Measurements from ENCODE around the gene EID2. TPM values are rescaled to one million over a fixed set of nuclear protein-coding genes. Genes with fewer than 3 reads are reported as not detected.

The EID2 gene
- polyA plus RNA-seq, 3 donors from 2014 or later: 22.1 to 24.9 (median 22.6) TPM

- H3K36me3 Mint-ChIP-seq: no peaks in the 10 kb centered on the region
- peaks cover 7 to 8% of the 10 kb centered on the region in 2 donors for H3K4me1 Mint-ChIP-seq
- no peaks in the 10 kb centered on the region for H3K9me3 Mint-ChIP-seq
- no peaks in the 10 kb centered on the region for H3K27me3 Mint-ChIP-seq (ENCODE audit: low read depth in 3 of 3)
- no peak for DNase-seq
- H3K4me3 Mint-ChIP-seq: no peak overlapping the region
- no peak overlapping the region for H3K27ac Mint-ChIP-seq
Observed at GRCh38 chr19:39553082-39553652, 13.2 kb upstream of the EID2 start.

- H3K4me3 Mint-ChIP-seq: no peak overlapping the region
- no peak overlapping the region for H3K27ac Mint-ChIP-seq
- no peaks in the 10 kb centered on the region for H3K9me3 Mint-ChIP-seq
- no peak for DNase-seq
- no peaks in the 10 kb centered on the region for H3K36me3 Mint-ChIP-seq
- H3K4me1 Mint-ChIP-seq: no peaks in the 10 kb centered on the region
- H3K27me3 Mint-ChIP-seq (ENCODE audit: low read depth in 3 of 3): no peaks in the 10 kb centered on the region
Observed at GRCh38 chr19:39550197-39550596, 10.2 kb upstream of the EID2 start.

GRCh38 chr19:39546599-39546998, 6.6 kb upstream of the EID2 start:
- peaks cover 0 to 8% (median 2%) of the 10 kb centered on the region in 3 donors for H3K27me3 Mint-ChIP-seq (ENCODE audit: low read depth in 3 of 3)
- peaks cover 9% of the 10 kb centered on the region in 2 donors for H3K4me1 Mint-ChIP-seq
- no peak overlapping the region for H3K27ac Mint-ChIP-seq
- no peaks in the 10 kb centered on the region for H3K9me3 Mint-ChIP-seq
- H3K4me3 Mint-ChIP-seq: no peak overlapping the region
- H3K36me3 Mint-ChIP-seq: no peaks in the 10 kb centered on the region
- DNase-seq: no peak

- peaks cover 17 to 20% of the 10 kb centered on the region in 2 donors for H3K4me1 Mint-ChIP-seq
- no peak for DNase-seq
- no peak overlapping the region for H3K4me3 Mint-ChIP-seq
- H3K27ac Mint-ChIP-seq: no peak overlapping the region
- H3K9me3 Mint-ChIP-seq: no peaks in the 10 kb centered on the region
- H3K27me3 Mint-ChIP-seq (ENCODE audit: low read depth in 3 of 3): peaks cover 7 to 18% (median 8%) of the 10 kb centered on the region in 3 donors
- H3K36me3 Mint-ChIP-seq: no peaks in the 10 kb centered on the region
Observed at GRCh38 chr19:39544911-39545310, 5.0 kb upstream of the EID2 start.

- peaks cover 9 to 19% (median 9%) of the 10 kb centered on the region in 3 donors for H3K27me3 Mint-ChIP-seq (ENCODE audit: low read depth in 3 of 3)
- H3K9me3 Mint-ChIP-seq: no peaks in the 10 kb centered on the region
- H3K4me3 Mint-ChIP-seq: no peak overlapping the region
- no peak for DNase-seq
- no peak overlapping the region for H3K27ac Mint-ChIP-seq
- H3K36me3 Mint-ChIP-seq: no peaks in the 10 kb centered on the region
- peaks cover 20 to 24% of the 10 kb centered on the region in 2 donors for H3K4me1 Mint-ChIP-seq
Observed at GRCh38 chr19:39544226-39544903, 4.4 kb upstream of the EID2 start.

- no peaks in the 10 kb centered on the region for H3K36me3 Mint-ChIP-seq
- H3K9me3 Mint-ChIP-seq: no peaks in the 10 kb centered on the region
- H3K27ac Mint-ChIP-seq: no peak overlapping the region
- DNase-seq: no peak
- no peak overlapping the region for H3K4me3 Mint-ChIP-seq
- peaks cover 9 to 19% (median 11%) of the 10 kb centered on the region in 3 donors for H3K27me3 Mint-ChIP-seq (ENCODE audit: low read depth in 3 of 3)
- H3K4me1 Mint-ChIP-seq: peaks cover 27 to 33% of the 10 kb centered on the region in 2 donors
Observed at GRCh38 chr19:39543477-39543857, 3.5 kb upstream of the EID2 start.

GRCh38 chr19:39542206-39542605, 2.2 kb upstream of the EID2 start:
- no peaks in the 10 kb centered on the region for H3K36me3 Mint-ChIP-seq
- H3K27me3 Mint-ChIP-seq (ENCODE audit: low read depth in 3 of 3): peaks cover 9 to 19% (median 12%) of the 10 kb centered on the region in 3 donors
- peaks cover 36 to 40% of the 10 kb centered on the region in 2 donors for H3K4me1 Mint-ChIP-seq
- no peak for DNase-seq
- peak overlapping the region in 1 of 5 donors; percentile 12 for H3K4me3 Mint-ChIP-seq
- H3K9me3 Mint-ChIP-seq: no peaks in the 10 kb centered on the region
- H3K27ac Mint-ChIP-seq: peak overlapping the region in 3 of 6 donors; percentile 55 to 63 (median 57)

- Mint-ChIP-seq H3K27ac (peak overlapping the region; percentile 91 to 98 (median 97)), H3K4me3 (peak overlapping the region; percentile 95 to 98 (median 97)), H3K9me3 (no peaks in the 10 kb centered on the region), H3K27me3 (ENCODE audit: low read depth in 3 of 3) (peaks cover 9 to 19% (median 14%) of the 10 kb centered on the region in 3 donors), H3K36me3 (no peaks in the 10 kb centered on the region), H3K4me1 (peaks cover 36 to 44% of the 10 kb centered on the region in 2 donors)
- no peak for DNase-seq
Observed at GRCh38 chr19:39540333-39540673, 342 bp upstream of the EID2 start.

GRCh38 chr19:39539165-39539517, 820 bp downstream of the EID2 start:
- H3K4me3 Mint-ChIP-seq: peak overlapping the region; percentile 76 to 91 (median 87)
- H3K4me1 Mint-ChIP-seq: peaks cover 36 to 44% of the 10 kb centered on the region in 2 donors
- peaks cover 9 to 16% (median 13%) of the 10 kb centered on the region in 3 donors for H3K27me3 Mint-ChIP-seq (ENCODE audit: low read depth in 3 of 3)
- no peaks in the 10 kb centered on the region for H3K36me3 Mint-ChIP-seq
- H3K27ac Mint-ChIP-seq: peak overlapping the region; percentile 80 to 93 (median 92)
- DNase-seq: no peak
- H3K9me3 Mint-ChIP-seq: no peaks in the 10 kb centered on the region

- H3K27ac Mint-ChIP-seq: peak overlapping the region in 1 of 6 donors; percentile 40
- peaks cover 28 to 34% of the 10 kb centered on the region in 2 donors for H3K4me1 Mint-ChIP-seq
- no peak overlapping the region for H3K4me3 Mint-ChIP-seq
- H3K36me3 Mint-ChIP-seq: no peaks in the 10 kb centered on the region
- no peak for DNase-seq
- H3K27me3 Mint-ChIP-seq (ENCODE audit: low read depth in 3 of 3): peaks cover 3 to 8% (median 6%) of the 10 kb centered on the region in 3 donors
- H3K9me3 Mint-ChIP-seq: no peaks in the 10 kb centered on the region
Observed at GRCh38 chr19:39533791-39534190, 6.2 kb downstream of the EID2 start.

GRCh38 chr19:39533003-39533512, 6.9 kb downstream of the EID2 start:
- peaks cover 3 to 8% (median 5%) of the 10 kb centered on the region in 3 donors for H3K27me3 Mint-ChIP-seq (ENCODE audit: low read depth in 3 of 3)
- DNase-seq: no peak

GRCh38 chr19:39532233-39533002, 7.5 kb downstream of the EID2 start, which contains the start of gene EID2B:
TSS of gene EID2B (minus strand) at chr19:39532852. CDS start at chr19:39532802, 50 bp downstream.
- H3K27ac Mint-ChIP-seq: peak within 1 kb of the TSS; percentile 82 to 93 (median 88)
- H3K27me3 Mint-ChIP-seq (ENCODE audit: low read depth in 3 of 3): peaks cover 3 to 8% (median 5%) of the 10 kb centered on the region in 3 donors
- peak; percentile 95 to 96 (median 95) for DNase-seq
- H3K4me1 Mint-ChIP-seq: peaks cover 17 to 31% of the 10 kb centered on the region in 2 donors
- H3K9me3 Mint-ChIP-seq: no peaks in the 10 kb centered on the region
- peaks cover 0 to 4% (median 0%) of the 10 kb centered on the region in 3 donors for H3K36me3 Mint-ChIP-seq
- peak within 1 kb of the TSS; percentile 91 to 95 (median 93) for H3K4me3 Mint-ChIP-seq

More at GRCh38 chr19:39533003-39533512, 6.9 kb downstream of the EID2 start:
- peaks cover 22 to 33% of the 10 kb centered on the region in 2 donors for H3K4me1 Mint-ChIP-seq
- H3K9me3 Mint-ChIP-seq: no peaks in the 10 kb centered on the region
- H3K36me3 Mint-ChIP-seq: peaks cover 0 to 4% (median 0%) of the 10 kb centered on the region in 3 donors
- peak overlapping the region in 4 of 6 donors; percentile 84 to 93 (median 90) for H3K27ac Mint-ChIP-seq
- H3K4me3 Mint-ChIP-seq: peak overlapping the region; percentile 65 to 95 (median 93)

GRCh38 chr19:39531834-39532232, 8.1 kb downstream of the EID2 start:
- Mint-ChIP-seq H3K4me3 (peak overlapping the region; percentile 91 to 95 (median 93)), H3K4me1 (peaks cover 17 to 31% of the 10 kb centered on the region in 2 donors), H3K27me3 (ENCODE audit: low read depth in 3 of 3) (peaks cover 3 to 8% (median 5%) of the 10 kb centered on the region in 3 donors), H3K36me3 (peaks cover 0 to 4% (median 0%) of the 10 kb centered on the region in 3 donors), H3K9me3 (no peaks in the 10 kb centered on the region), H3K27ac (peak overlapping the region; percentile 64 to 89 (median 80))
- DNase-seq: no peak

All from immature natural killer cell (primary cell).